GM21723 (cell line): Measurements from ENCODE around the gene SOBP.

Experiments
- ATAC-seq: cut with Tn5 transposase; IDR thresholded peaks from one replicate; pipeline ENCODE4 v1.9.1; 2021; ENCODE audit warnings: mild to moderate bottlenecking, moderate library complexity; ENCODE audit not compliant: unreplicated experiment

Gene SOBP

GRCh38 chr6:107707346-107708275 is 217.7 kb downstream of the SOBP start:
- no peak for ATAC-seq

DNA sequence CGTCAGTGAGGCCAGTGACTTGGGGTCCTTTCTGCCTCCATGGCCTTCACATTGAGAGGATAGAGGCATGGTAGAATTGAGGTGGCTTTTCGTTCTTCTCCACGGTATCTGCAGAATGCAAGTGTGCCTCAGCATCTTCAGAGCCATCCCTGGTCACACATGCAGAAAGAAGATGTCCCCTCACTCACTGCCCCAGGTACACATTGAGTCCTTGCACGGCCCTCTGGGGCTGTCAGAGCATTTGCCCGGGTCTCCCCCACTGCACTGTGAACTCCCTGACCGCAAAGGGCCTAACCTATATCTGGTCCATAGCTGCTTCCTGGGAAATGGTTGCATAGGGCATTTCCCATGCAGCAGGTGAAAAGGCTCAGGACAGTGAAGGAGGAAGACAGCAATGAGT is 218.5 kb downstream of the SOBP start:
- ATAC-seq, result no peak

DNA sequence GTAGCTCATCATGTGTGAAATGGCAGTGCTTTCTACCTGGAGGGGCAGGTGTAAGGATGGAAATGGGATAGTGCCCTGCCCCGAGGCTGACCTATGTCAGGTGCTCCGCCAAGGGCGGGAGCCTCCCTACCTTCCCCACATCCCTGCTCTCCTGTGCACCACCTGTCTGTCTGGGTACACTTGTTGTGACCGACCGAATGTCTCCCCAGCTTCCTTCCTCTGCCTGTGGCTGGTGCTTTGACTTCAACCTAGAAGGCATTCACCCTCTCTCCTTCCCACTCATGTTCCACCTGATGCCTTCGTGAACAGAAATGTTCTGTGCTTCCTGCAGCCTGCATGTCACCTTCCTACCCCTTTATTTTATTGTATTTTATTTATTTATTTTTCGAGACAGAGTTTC is 219.4 kb downstream of the SOBP start:
- no peak for ATAC-seq
